ENCODE measurements around the gene SLC30A2.

SLC30A2 gene

GRCh38 chr1:25990702-25991395 lies 55.1 kb downstream of the SLC30A2 start:
- H3K27ac ChIP-seq, result no peak overlapping the region
- TF ChIP-seq CTCF (conservative IDR thresholded peaks at IDR 0.05; ENCODE audit: low read depth), result no peak
- DNase-seq (ENCODE audit: low spot score), result no peak
- CTCF ChIA-PET, result no interaction called here
- POLR2A ChIA-PET (ENCODE audit: low non-redundant PET), result no interaction called here

GRCh38 chr1:25990251-25990650 lies 55.7 kb downstream of the SLC30A2 start:
- no peak overlapping the region for H3K27ac ChIP-seq
- DNase-seq (ENCODE audit: low spot score), result no peak
- no peak for TF ChIP-seq CTCF (conservative IDR thresholded peaks at IDR 0.05; ENCODE audit: low read depth)
- CTCF ChIA-PET, result no interaction called here
- POLR2A ChIA-PET (ENCODE audit: low non-redundant PET), result no interaction called here

- H3K27ac ChIP-seq, result no peak overlapping the region
- ChIA-PET CTCF (interaction anchor here (0.6 kb wide), 1 partner anchor 112 kb away, joined by 3 read pairs; no protein-coding TSS in a partner anchor), POLR2A (ENCODE audit: low non-redundant PET) (no interaction called here)
- TF ChIP-seq CTCF (conservative IDR thresholded peaks at IDR 0.05; ENCODE audit: low read depth), result no peak
- no peak for DNase-seq (ENCODE audit: low spot score)
These were observed 56.3 kb downstream of the SLC30A2 start for GRCh38 chr1:25989440-25990234.

DNA sequence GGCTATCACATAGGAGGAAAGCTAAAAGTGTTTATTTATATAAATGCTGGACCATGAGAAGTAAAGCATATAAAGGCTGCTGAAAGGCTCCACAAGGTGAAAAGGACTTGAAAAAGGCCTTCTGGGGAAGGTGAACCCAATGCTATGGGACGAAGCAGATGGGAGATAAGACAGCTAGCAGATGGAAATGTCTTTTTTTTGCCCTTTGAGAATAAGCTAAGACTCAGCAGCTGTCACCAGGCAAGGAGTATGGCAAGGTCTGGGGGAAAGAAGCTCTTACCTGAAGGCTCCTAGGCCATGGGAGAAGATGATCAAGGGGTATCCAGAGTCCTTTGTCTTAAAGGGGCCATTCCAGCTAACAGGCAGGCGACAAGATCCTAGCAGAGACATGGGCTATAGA lies 58.0 kb downstream of the SLC30A2 start:
- no peak for DNase-seq (ENCODE audit: low spot score)
- no peak for TF ChIP-seq CTCF (conservative IDR thresholded peaks at IDR 0.05; ENCODE audit: low read depth)
- POLR2A ChIA-PET (ENCODE audit: low non-redundant PET), result no interaction called here
- CTCF ChIA-PET, result interaction anchor here (0.6 to 1.0 kb wide), 3 partner anchors 25 to 151 kb away, joined by 3 read pairs; no protein-coding TSS in a partner anchor
- H3K27ac ChIP-seq, result no peak overlapping the region

All from RWPE1 (cell line).